PFSK-1 (cell line): Measurements from ENCODE around the gene TRRAP.

Experiments used
- FOXP2 ChIP-seq: optimal IDR thresholded peaks from 2 replicates; pipeline ENCODE3; 2011; ENCODE audit warnings: borderline replicate concordance, control low read depth, inconsistent platforms; ENCODE audit not compliant: insufficient read depth; ENCODE audit errors: extremely low read length, extremely low read depth
- POLR2AphosphoS5 ChIP-seq: IDR thresholded peaks from 2 replicates; pipeline ENCODE4 v1.6.1; 2012; ENCODE audit warnings: low read depth, mild to moderate bottlenecking, control low read depth, low read length, moderate library complexity
- REST ChIP-seq, 2 experiments: IDR thresholded peaks; 2 replicates each; pipeline versions ENCODE4 v1.6.1 to v1.8.0; 2011 to 2012; ENCODE audit warnings: low read depth in 2 of 2, low read length in 2 of 2, control low read depth in 1 of 2, inconsistent platforms in 1 of 2, mild to moderate bottlenecking in 1 of 2, moderate library complexity in 1 of 2; ENCODE audit not compliant: insufficient read depth in 1 of 2
- SIN3A ChIP-seq: IDR thresholded peaks from 2 replicates; pipeline ENCODE4 v1.6.1; 2012; ENCODE audit warnings: mild to moderate bottlenecking, low read length, moderate library complexity, borderline replicate concordance; ENCODE audit not compliant: insufficient read depth
- TAF1 ChIP-seq: IDR thresholded peaks from 2 replicates; pipeline ENCODE4 v1.6.1; 2012; ENCODE audit warnings: low read length, control low read depth, borderline replicate concordance; ENCODE audit not compliant: insufficient read depth

The TRRAP gene

DNA sequence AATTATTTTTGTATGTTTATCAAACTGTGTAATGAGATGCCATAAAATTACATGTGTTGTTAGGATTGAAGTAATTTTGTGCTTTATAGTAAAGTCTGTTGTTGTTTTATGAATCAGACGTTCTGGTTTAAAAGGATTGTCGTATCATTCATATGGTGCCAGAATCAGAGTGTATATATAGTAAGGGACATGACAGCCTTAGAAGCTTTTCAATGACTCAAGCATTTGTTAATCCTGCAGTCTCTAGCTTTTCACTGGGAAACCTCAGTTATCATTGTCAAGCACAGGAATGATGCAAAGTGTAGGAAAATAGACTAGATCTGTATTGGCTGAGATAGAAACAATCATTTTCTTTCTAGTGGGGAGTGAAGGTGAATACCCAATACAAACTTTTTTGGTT, 57.5 kb downstream of the TRRAP start:
- TF ChIP-seq TAF1 = no peak
- TF ChIP-seq SIN3A = no peak
- TF ChIP-seq FOXP2 = no peak
- TF ChIP-seq REST (IDR thresholded peaks at IDR 0.05; ENCODE audit: insufficient read depth in 1 of 2, low read depth in 2 of 2, low read length in 2 of 2) = no peak
- TF ChIP-seq POLR2AphosphoS5 = no peak

GRCh38 chr7:98943336-98943735, 65.0 kb downstream of the TRRAP start:
- no peak for TF ChIP-seq SIN3A
- TF ChIP-seq TAF1 = no peak
- no peak for TF ChIP-seq POLR2AphosphoS5
- TF ChIP-seq FOXP2 = no peak
- TF ChIP-seq REST (IDR thresholded peaks at IDR 0.05; ENCODE audit: insufficient read depth in 1 of 2, low read depth in 2 of 2, low read length in 2 of 2) = no peak

GRCh38 chr7:98944386-98944785, 66.1 kb downstream of the TRRAP start:
- TF ChIP-seq SIN3A (no peak), FOXP2 (no peak), TAF1 (no peak), POLR2AphosphoS5 (no peak), REST (IDR thresholded peaks at IDR 0.05; ENCODE audit: insufficient read depth in 1 of 2, low read depth in 2 of 2, low read length in 2 of 2) (no peak)

DNA sequence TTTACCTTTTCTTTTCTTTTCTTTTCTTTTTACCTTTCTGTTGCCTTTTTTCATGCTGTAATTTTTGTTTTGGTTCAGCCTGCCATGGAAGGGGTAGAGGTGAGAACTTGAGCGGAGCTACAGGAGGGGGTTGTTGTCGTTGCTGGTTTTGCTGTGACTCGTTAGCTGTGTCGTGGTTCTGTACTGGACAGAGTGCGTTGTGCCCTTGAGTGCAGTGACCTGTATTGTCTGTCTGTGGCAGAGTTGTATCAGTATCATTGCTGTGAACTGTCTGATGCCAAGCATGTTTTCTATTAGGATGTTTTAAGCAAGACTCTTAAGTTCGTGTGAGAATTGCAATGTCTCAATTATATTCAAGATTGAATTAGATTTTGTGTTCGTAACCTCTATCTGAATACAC, 67.5 kb downstream of the TRRAP start:
- TF ChIP-seq SIN3A = no peak
- TF ChIP-seq POLR2AphosphoS5 = no peak
- TF ChIP-seq REST (IDR thresholded peaks at IDR 0.05; ENCODE audit: insufficient read depth in 1 of 2, low read depth in 2 of 2, low read length in 2 of 2) = no peak
- no peak for TF ChIP-seq FOXP2

GRCh38 chr7:98946389-98946788, 68.1 kb downstream of the TRRAP start:
- TF ChIP-seq TAF1 (no peak), REST (IDR thresholded peaks at IDR 0.05; ENCODE audit: insufficient read depth in 1 of 2, low read depth in 2 of 2, low read length in 2 of 2) (no peak), FOXP2 (no peak), SIN3A (no peak), POLR2AphosphoS5 (no peak)
